ENCODE measurements around the gene LGI1. TPM values are rescaled to one million over a fixed set of nuclear protein-coding genes. Genes with fewer than 3 reads are reported as not detected.

The LGI1 gene
- total RNA-seq, 1 donor from 2014 or later = not detected

GRCh38 chr10:93818086-93818485 is 60.4 kb downstream of the LGI1 start:
- Mint-ChIP-seq H3K27ac (no peak overlapping the region), H3K4me1 (no peaks in the 10 kb centered on the region), H3K9me3 (peaks cover 3% of the 10 kb centered on the region), H3K27me3 (peaks cover 38% of the 10 kb centered on the region), H3K4me3 (no peak overlapping the region), H3K36me3 (ENCODE audit: low read depth) (no peaks in the 10 kb centered on the region)
- ChIA-PET CTCF (interaction anchor here (1.7 kb wide), 2 partner anchors 10 to 116 kb away, joined by 4 to 6 read pairs; partner anchors contain the start of gene FRA10AC1), POLR2A (no interaction called here)
- no peak for DNase-seq
- TF ChIP-seq CTCF (IDR thresholded peaks at IDR 0.05) = no peak
- ATAC-seq (ENCODE audit: low read depth) = no peak
- intact Hi-C loops (cut with micrococcal nuclease) = no loop called here

GRCh38 chr10:93819520-93819919 is 61.8 kb downstream of the LGI1 start:
- no peak overlapping the region for H3K27ac Mint-ChIP-seq

GRCh38 chr10:93820434-93820833 is 62.7 kb downstream of the LGI1 start:
- no peaks in the 10 kb centered on the region for H3K4me1 Mint-ChIP-seq
- POLR2A ChIA-PET = no interaction called here

More at GRCh38 chr10:93819520-93819919, 61.8 kb downstream of the LGI1 start:
- CTCF ChIA-PET = interaction anchor here (1.7 kb wide), 1 partner anchor 118 kb away, joined by 6 read pairs; the partner anchor contains the start of gene FRA10AC1
- peaks cover 3% of the 10 kb centered on the region for H3K9me3 Mint-ChIP-seq
- POLR2A ChIA-PET = no interaction called here
- no peak for DNase-seq
- intact Hi-C loops (cut with micrococcal nuclease) = no loop called here
- H3K36me3 Mint-ChIP-seq (ENCODE audit: low read depth) = no peaks in the 10 kb centered on the region
- peaks cover 34% of the 10 kb centered on the region for H3K27me3 Mint-ChIP-seq
- H3K4me3 Mint-ChIP-seq = no peak overlapping the region
- H3K4me1 Mint-ChIP-seq = no peaks in the 10 kb centered on the region
- no peak for TF ChIP-seq CTCF (IDR thresholded peaks at IDR 0.05)
- ATAC-seq (ENCODE audit: low read depth) = no peak

GRCh38 chr10:93821051-93821772 is 63.5 kb downstream of the LGI1 start:
- no peak for TF ChIP-seq CTCF (IDR thresholded peaks at IDR 0.05)
- POLR2A ChIA-PET = no interaction called here
- Mint-ChIP-seq H3K27ac (no peak overlapping the region), H3K9me3 (peaks cover 3% of the 10 kb centered on the region), H3K27me3 (peaks cover 25% of the 10 kb centered on the region), H3K4me3 (no peak overlapping the region), H3K4me1 (no peaks in the 10 kb centered on the region), H3K36me3 (ENCODE audit: low read depth) (no peaks in the 10 kb centered on the region)
- DNase-seq (no peak), ATAC-seq (ENCODE audit: low read depth) (no peak)
- CTCF ChIA-PET = no interaction called here
- intact Hi-C loops (cut with micrococcal nuclease) = no loop called here

More at GRCh38 chr10:93820434-93820833, 62.7 kb downstream of the LGI1 start:
- no peak overlapping the region for H3K27ac Mint-ChIP-seq
- H3K36me3 Mint-ChIP-seq (ENCODE audit: low read depth) = no peaks in the 10 kb centered on the region
- intact Hi-C loops (cut with micrococcal nuclease) = no loop called here
- H3K4me3 Mint-ChIP-seq = no peak overlapping the region
- DNase-seq (no peak), ATAC-seq (ENCODE audit: low read depth) (no peak)
- CTCF ChIA-PET = no interaction called here
- peaks cover 3% of the 10 kb centered on the region for H3K9me3 Mint-ChIP-seq
- no peak for TF ChIP-seq CTCF (IDR thresholded peaks at IDR 0.05)
- H3K27me3 Mint-ChIP-seq = peaks cover 32% of the 10 kb centered on the region

- CTCF ChIA-PET = no interaction called here
- no peak overlapping the region for H3K4me3 Mint-ChIP-seq
- H3K27ac Mint-ChIP-seq = no peak overlapping the region
- H3K27me3 Mint-ChIP-seq = no peaks in the 10 kb centered on the region
- DNase-seq (no peak), ATAC-seq (ENCODE audit: low read depth) (no peak)
- POLR2A ChIA-PET = no interaction called here
- H3K36me3 Mint-ChIP-seq (ENCODE audit: low read depth) = no peaks in the 10 kb centered on the region
- no peaks in the 10 kb centered on the region for H3K4me1 Mint-ChIP-seq
- intact Hi-C loops (cut with micrococcal nuclease) = no loop called here
- no peak for TF ChIP-seq CTCF (IDR thresholded peaks at IDR 0.05)
- peaks cover 3% of the 10 kb centered on the region for H3K9me3 Mint-ChIP-seq
These were observed 68.6 kb downstream of the LGI1 start for GRCh38 chr10:93826355-93826754.
